GM13976 (cell line): ENCODE data around the gene TREX2.

ENCODE experiments used
- DNase-seq: peaks from one replicate; pipeline ENCODE4 v3.0.0; 2012; ENCODE audit warnings: low spot score
- CTCF ChIP-seq: IDR thresholded peaks from 2 replicates; pipeline ENCODE4 v1.5.1; 2012; ENCODE audit warnings: borderline replicate concordance, mild to moderate bottlenecking; ENCODE audit not compliant: insufficient read depth; ENCODE audit errors: extremely low read depth, missing control alignments, control extremely low read depth
- in situ Hi-C: fragments of 300-500 bp; cut with MboI; formaldehyde crosslinking; loops from one replicate; pipeline ENCODE4 v1.12.0; 2022; ENCODE audit warnings: low sequenced_read_pairs, mixed read lengths, inconsistent platforms; ENCODE audit not compliant: unreplicated experiment

The TREX2 gene

GRCh38 chrX:153471663-153472280 is 25.9 kb upstream of the TREX2 start:
- in situ Hi-C loops, result no loop called here
- no peak for DNase-seq

GRCh38 chrX:153470411-153471363 is 24.8 kb upstream of the TREX2 start, which contains the start of gene HAUS7:
Gene HAUS7, minus strand, starts transcription at chrX:153470576. Its CDS starts 19 bp downstream, at chrX:153470557.
- peak; percentile 94 for DNase-seq
- peak; percentile 62 for TF ChIP-seq CTCF
- in situ Hi-C loops, result no loop called here

More at GRCh38 chrX:153471663-153472280, 25.9 kb upstream of the TREX2 start:
- no peak for TF ChIP-seq CTCF

- no peak for DNase-seq
- no peak for TF ChIP-seq CTCF
- in situ Hi-C loops, result no loop called here
Observed at GRCh38 chrX:153469811-153470410, 24.1 kb upstream of the TREX2 start.

- no peak for TF ChIP-seq CTCF
- DNase-seq, result no peak
- in situ Hi-C loops, result no loop called here
Observed at GRCh38 chrX:153468008-153468580, 22.2 kb upstream of the TREX2 start.

GRCh38 chrX:153465691-153466380 is 20.0 kb upstream of the TREX2 start:
- TF ChIP-seq CTCF, result no peak
- in situ Hi-C loops, result no loop called here
- DNase-seq, result no peak
